SK-N-DZ (cell line): ENCODE data around the gene MAPK1.
"Not testable (repeated sequence)": the region's sequence is repeated elsewhere in the genome, so short reads cannot be mapped to it uniquely, and the experiment has no call there.

ENCODE experiments used
- DNase-seq: peaks from one replicate; pipeline ENCODE4 v3.0.0-alpha.2; 2015; ENCODE audit warnings: low spot score

Gene MAPK1

GRCh38 chr22:21791635-21792625 is 75.5 kb downstream of the MAPK1 start:
- DNase-seq: no peak

- not testable (repeated sequence) for DNase-seq
These were observed 76.4 kb downstream of the MAPK1 start for GRCh38 chr22:21790849-21791610.

GRCh38 chr22:21790359-21790758 is 77.1 kb downstream of the MAPK1 start:
- no peak for DNase-seq

GRCh38 chr22:21787565-21787964 is 79.9 kb downstream of the MAPK1 start:
- not testable (repeated sequence) for DNase-seq

GRCh38 chr22:21780259-21780658 is 87.2 kb downstream of the MAPK1 start:
- no peak for DNase-seq

GRCh38 chr22:21779444-21779843 is 88.0 kb downstream of the MAPK1 start:
- no peak for DNase-seq

- DNase-seq: no peak
These were observed 88.6 kb downstream of the MAPK1 start for GRCh38 chr22:21778705-21779363.

GRCh38 chr22:21771631-21771976 is 95.8 kb downstream of the MAPK1 start:
- DNase-seq: no peak

- no peak for DNase-seq
These were observed 99.0 kb downstream of the MAPK1 start for GRCh38 chr22:21768435-21768834.

GRCh38 chr22:21766691-21767462 is 100.6 kb downstream of the MAPK1 start:
- no peak for DNase-seq

- DNase-seq: no peak
These were observed 101.4 kb downstream of the MAPK1 start for GRCh38 chr22:21765909-21766529.

- DNase-seq: no peak
These were observed 103.2 kb downstream of the MAPK1 start for GRCh38 chr22:21764038-21764804.

GRCh38 chr22:21762712-21763581 is 104.5 kb downstream of the MAPK1 start:
- DNase-seq: no peak

- no peak for DNase-seq
These were observed 105.3 kb downstream of the MAPK1 start for GRCh38 chr22:21761994-21762680.

- no peak for DNase-seq
These were observed 106.4 kb downstream of the MAPK1 start for GRCh38 chr22:21761086-21761485.

GRCh38 chr22:21760640-21761039 is 106.8 kb downstream of the MAPK1 start:
- no peak for DNase-seq

GRCh38 chr22:21759646-21760376 is 107.6 kb downstream of the MAPK1 start:
- no peak for DNase-seq

- DNase-seq: no peak
These were observed 108.4 kb downstream of the MAPK1 start for GRCh38 chr22:21759093-21759492.
